H1 (cell line): ENCODE data around the gene ZMIZ1. TPM values are rescaled to one million over a fixed set of nuclear protein-coding genes. Genes with fewer than 3 reads are reported as not detected.

ENCODE experiments used
- CTCF ChIA-PET: fragments of 300-600 bp; sonication (Branson Sonifier 250); formaldehyde crosslinking; loops from one replicate; lab custom pipeline; 2021; ENCODE audit not compliant: partially characterized antibody; lab: Charles Lee
- POLR2A ChIA-PET: fragments of 300-600 bp; sonication (Branson Sonifier 250); formaldehyde crosslinking; loops from one replicate; lab custom pipeline; 2021; ENCODE audit warnings: inconsistent platforms; ENCODE audit not compliant: partially characterized antibody; lab: Charles Lee
- DNase-seq, 2 experiments: peaks; one replicate each; pipeline versions ENCODE4 v3.0.0 to v3.0.0-alpha.2; 2010 to 2022; ENCODE audit warnings: low spot score in 2 of 2, low read depth in 1 of 2, mixed read lengths in 1 of 2
- FAIRE-seq: peaks from 2 replicates; lab custom pipeline; 2011; peaks lifted over from hg19 to GRCh38; lab: Jason Lieb, UNC
- H2AFZ ChIP-seq: 2 replicates; pipeline ENCODE4 v1.8.1; 2012; ENCODE audit warnings: low read length, inconsistent platforms
- H2AK5ac ChIP-seq: 2 replicates; pipeline ENCODE4 v1.6.1; 2013; ENCODE audit warnings: low read depth, low read length
- H2BK120ac ChIP-seq: replicated peaks from 2 replicates; pipeline ENCODE3; 2013; ENCODE audit warnings: low read depth, low read length, inconsistent platforms
- H2BK12ac ChIP-seq: 2 replicates; pipeline ENCODE4 v1.6.1; 2013; ENCODE audit warnings: low read depth, low read length
- H2BK15ac ChIP-seq: 2 replicates; pipeline ENCODE4 v1.6.1; 2013; ENCODE audit warnings: low read length
- H2BK20ac ChIP-seq: 2 replicates; pipeline ENCODE4 v1.6.1; 2013; ENCODE audit warnings: low read length
- H2BK5ac ChIP-seq: 2 replicates; pipeline ENCODE4 v1.6.1; 2013; ENCODE audit warnings: low read depth, low read length
- H3K14ac ChIP-seq: 2 replicates; pipeline ENCODE4 v1.6.1; 2013; ENCODE audit warnings: inconsistent platforms; ENCODE audit not compliant: insufficient read length
- H3K18ac ChIP-seq: 2 replicates; pipeline ENCODE4 v1.6.1; 2013; ENCODE audit warnings: low read length; ENCODE audit errors: extremely low read depth
- H3K23ac ChIP-seq: 2 replicates; pipeline ENCODE4 v1.6.1; 2013; ENCODE audit warnings: inconsistent platforms; ENCODE audit not compliant: insufficient read length
- H3K23me2 ChIP-seq: 2 replicates; pipeline ENCODE4 v1.6.1; 2013; ENCODE audit warnings: low read depth, low read length
- H3K27ac ChIP-seq: 2 replicates; pipeline ENCODE4 v1.6.1; 2011; ENCODE audit warnings: low read depth, low read length, inconsistent platforms
- H3K27me3 ChIP-seq, 4 experiments: replicated peaks in 1 of 4; 1 replicate in 1 of 4; 2 replicates in 3 of 4; pipeline versions ENCODE4 v1.6.1 to v1.8.1; 2011 to 2013; ENCODE audit warnings: low read length in 3 of 4, mild to moderate bottlenecking in 3 of 4, inconsistent platforms in 2 of 4, mixed read lengths in 2 of 4, moderate library complexity in 1 of 4; ENCODE audit not compliant: control insufficient read depth in 3 of 4, insufficient read depth in 3 of 4; ENCODE audit errors: extremely low read depth in 1 of 4
- H3K36me3 ChIP-seq, 4 experiments: 2 replicates each; pipeline versions ENCODE4 v1.6.1 to v1.8.1; 2011 to 2013; ENCODE audit warnings: mild to moderate bottlenecking in 4 of 4, low read length in 3 of 4, moderate library complexity in 2 of 4, control low read depth in 1 of 4, inconsistent platforms in 1 of 4; ENCODE audit not compliant: insufficient read depth in 4 of 4, control insufficient read depth in 2 of 4
- H3K4ac ChIP-seq: replicated peaks from 2 replicates; pipeline ENCODE3; 2013; ENCODE audit warnings: low read length, low read depth, mixed read lengths, inconsistent platforms; ENCODE audit not compliant: insufficient read length
- H3K4me1 ChIP-seq, 4 experiments: replicated peaks in 1 of 4; 1 replicate in 1 of 4; 2 replicates in 3 of 4; pipeline versions ENCODE4 v1.6.1 to v1.8.1; 2011 to 2013; ENCODE audit warnings: low read length in 3 of 4, inconsistent platforms in 2 of 4, mixed read lengths in 1 of 4; ENCODE audit not compliant: insufficient read depth in 4 of 4, control insufficient read depth in 3 of 4
- H3K4me2 ChIP-seq, 2 experiments: 2 replicates each; pipeline versions ENCODE4 v1.6.1 to v1.8.1; 2011 to 2013; ENCODE audit warnings: low read depth in 2 of 2, low read length in 2 of 2, control low read depth in 1 of 2, inconsistent platforms in 1 of 2, mild to moderate bottlenecking in 1 of 2; ENCODE audit not compliant: insufficient read depth in 1 of 2
- H3K4me3 ChIP-seq, 4 experiments: fragments of 200-600, 300-600 bp in 1 of 4; sonication (generic), shearing (Covaris generic), sonication (Bioruptor Twin) in 1 of 4; 2 replicates each; pipeline versions ENCODE4 v1.5.1 to v1.8.1; 2011 to 2016; ENCODE audit warnings: low read length in 4 of 4, low read depth in 3 of 4, control low read depth in 2 of 4, inconsistent platforms in 2 of 4, mild to moderate bottlenecking in 2 of 4, mixed read lengths in 1 of 4, moderate library complexity in 1 of 4; ENCODE audit not compliant: insufficient read depth in 2 of 4; ENCODE audit errors: extremely low read depth in 1 of 4
- H3K56ac ChIP-seq: replicated peaks from 2 replicates; pipeline ENCODE3; 2013; ENCODE audit warnings: low read depth, mild to moderate bottlenecking, mixed read lengths, low read length, inconsistent platforms; ENCODE audit not compliant: insufficient read length
- H3K79me1 ChIP-seq: 2 replicates; pipeline ENCODE4 v1.6.1; 2013; ENCODE audit warnings: low read depth, low read length, control low read depth
- H3K79me2 ChIP-seq, 2 experiments: 2 replicates each; pipeline versions ENCODE4 v1.6.1 to v1.8.1; 2012 to 2013; ENCODE audit warnings: low read length in 2 of 2, mild to moderate bottlenecking in 2 of 2, inconsistent platforms in 1 of 2; ENCODE audit not compliant: insufficient read depth in 2 of 2, control insufficient read depth in 1 of 2
- H3K9ac ChIP-seq, 4 experiments: replicated peaks in 1 of 4; 1 replicate in 1 of 4; 2 replicates in 3 of 4; pipeline versions ENCODE4 v1.6.1 to v1.8.1; 2011 to 2013; ENCODE audit warnings: low read depth in 3 of 4, low read length in 3 of 4, control low read depth in 2 of 4, mild to moderate bottlenecking in 2 of 4, moderate library complexity in 2 of 4, inconsistent platforms in 1 of 4; ENCODE audit errors: extremely low read depth in 1 of 4
- H3K9me3 ChIP-seq, 2 experiments: 2 replicates each; pipeline versions ENCODE4 v1.6.1 to v1.8.1; 2012 to 2013; ENCODE audit warnings: mild to moderate bottlenecking in 2 of 2, moderate library complexity in 2 of 2, control low read depth in 1 of 2, inconsistent platforms in 1 of 2, low read depth in 1 of 2, low read length in 1 of 2, mixed read lengths in 1 of 2; ENCODE audit not compliant: insufficient read depth in 2 of 2
- H4K20me1 ChIP-seq, 2 experiments: replicated peaks in 1 of 2; 2 replicates each; pipeline versions ENCODE3 to v1.8.1; 2011 to 2013; ENCODE audit warnings: inconsistent platforms in 2 of 2, low read length in 2 of 2, mild to moderate bottlenecking in 1 of 2; ENCODE audit not compliant: insufficient read depth in 2 of 2, control insufficient read depth in 1 of 2
- H4K5ac ChIP-seq: 2 replicates; pipeline ENCODE4 v1.6.1; 2013; ENCODE audit warnings: low read length, low read depth, mixed read lengths, inconsistent platforms; ENCODE audit not compliant: insufficient read length
- H4K8ac ChIP-seq: 2 replicates; pipeline ENCODE4 v1.8.0; 2013; ENCODE audit warnings: mild to moderate bottlenecking, moderate library complexity, low read length, inconsistent platforms; ENCODE audit not compliant: insufficient read depth; ENCODE audit errors: extremely low read depth
- H4K91ac ChIP-seq: replicated peaks from 2 replicates; pipeline ENCODE3; 2013; ENCODE audit warnings: low read length, mixed read lengths, inconsistent platforms; ENCODE audit not compliant: insufficient read length
- BRCA1 ChIP-seq: IDR thresholded peaks from 2 replicates; pipeline ENCODE4 v1.6.1; 2012; ENCODE audit warnings: low read depth, low read length, improper control_type of control experiment
- CREB1 ChIP-seq: IDR thresholded peaks from 2 replicates; pipeline ENCODE4 v1.6.1; 2012; ENCODE audit warnings: inconsistent platforms
- EGR1 ChIP-seq: IDR thresholded peaks from 2 replicates; pipeline ENCODE4 v1.6.1; 2011; ENCODE audit warnings: low read depth, low read length, borderline replicate concordance
- GTF2F1 ChIP-seq: IDR thresholded peaks from 2 replicates; pipeline ENCODE4 v1.6.1; 2012; ENCODE audit warnings: low read depth, low read length, improper control_type of control experiment, borderline replicate concordance
- JUND ChIP-seq: IDR thresholded peaks from 2 replicates; pipeline ENCODE4 v1.6.1; 2011; ENCODE audit warnings: mild to moderate bottlenecking, improper control_type of control experiment, low read length
- KDM4A ChIP-seq: IDR thresholded peaks from one replicate; pipeline ENCODE4 v1.7.1; 2012; ENCODE audit warnings: low read depth, mild to moderate bottlenecking, moderate library complexity, low read length, inconsistent platforms; ENCODE audit not compliant: severe bottlenecking
- KDM5A ChIP-seq: fragments of 200-600 bp; IDR thresholded peaks from 2 replicates; pipeline ENCODE4 v1.7.1; 2012; ENCODE audit warnings: mild to moderate bottlenecking, low read length, inconsistent platforms, mixed read lengths
- PHF8 ChIP-seq: fragments of 200-600 bp; sonication (generic); conservative IDR thresholded peaks from 2 replicates; pipeline ENCODE4 v1.7.1; 2012; ENCODE audit warnings: low read depth, mild to moderate bottlenecking, inconsistent platforms, low read length, moderate library complexity
- POLR2A ChIP-seq, 2 experiments: IDR thresholded peaks; 1 replicate in 1 of 2; 2 replicates in 1 of 2; pipeline ENCODE4 v1.6.1; 2011; ENCODE audit warnings: low read depth in 2 of 2, low read length in 2 of 2, mild to moderate bottlenecking in 2 of 2; ENCODE audit errors: control extremely low read depth in 1 of 2
- RXRA ChIP-seq: IDR thresholded peaks from 2 replicates; pipeline ENCODE4 v1.6.1; 2011; ENCODE audit warnings: low read depth, mild to moderate bottlenecking, low read length, moderate library complexity; ENCODE audit not compliant: insufficient read depth
- SAP30 ChIP-seq: fragments of 300-600 bp; sonication (generic); IDR thresholded peaks from 2 replicates; pipeline ENCODE4 v1.7.1; 2012; ENCODE audit warnings: low read length, moderate library complexity, mild to moderate bottlenecking, inconsistent platforms; ENCODE audit not compliant: insufficient read depth, insufficient replicate concordance
- TAF7 ChIP-seq: optimal IDR thresholded peaks from 2 replicates; pipeline ENCODE3; 2011; ENCODE audit warnings: low read depth, mild to moderate bottlenecking, inconsistent platforms, low read length, moderate library complexity, borderline replicate concordance
- TEAD4 ChIP-seq: IDR thresholded peaks from 2 replicates; pipeline ENCODE4 v1.6.1; 2012; ENCODE audit warnings: low read depth, low read length, inconsistent platforms, mixed read lengths
- WGBS, 2 experiments: shearing (Covaris generic) in 1 of 2; methylation state at CpG; one replicate each; pipeline versions ENCODE4 v1.1.6 to v1.1.7; 2013 to 2015; ENCODE audit warnings: low lambda C conversion rate in 2 of 2, mixed read lengths in 2 of 2, inconsistent platforms in 1 of 2, low coverage in 1 of 2, missing lambda C conversion rate in 1 of 2; ENCODE audit not compliant: insufficient replicate concordance in 2 of 2, insufficient coverage in 1 of 2, insufficient read length in 1 of 2; ENCODE audit errors: extremely low coverage in 1 of 2, missing lambda C conversion rate in 1 of 2; 5-methylcytosine and 5-hydroxymethylcytosine counted together
- polyA plus RNA-seq, 7 experiments: library from polyadenylated mRNA; depleted of rRNA in 3 of 7; stranded (reverse) in 5 of 7; unstranded in 2 of 7; fragments of >200 nt in 5 of 7; fragments of 200-250 nt in 2 of 7; gene quantifications; 1 replicate in 5 of 7; 2 replicates in 1 of 7; 4 replicates in 1 of 7; pipeline versions ENCODE4 v1.2.1 to v1.2.3, GENCODE V29; 2011 to 2013; ENCODE audit warnings: missing spikeins in 2 of 7, mixed read lengths in 2 of 7
- total RNA-seq: library from RNA; stranded (reverse); fragmentation: NEBNext Ultra II Directional; extraction: Animal tissue kit (Norgen Biotek cat#: 25700); gene quantifications from 2 replicates; pipeline ENCODE4 v1.2.1, GENCODE V29; 2021
- TF ChIP-seq, protein P1 (sequence below): IDR thresholded peaks from 2 replicates; pipeline ENCODE4 v1.6.1; 2012; ENCODE audit warnings: inconsistent platforms

ZMIZ1 gene
- total and polyA plus RNA-seq, 2 of the 8 experiments (the other 6 are each of a cell fraction or from before 2014, with no cell fraction given): 8.1 to 28.0 TPM

DNA sequence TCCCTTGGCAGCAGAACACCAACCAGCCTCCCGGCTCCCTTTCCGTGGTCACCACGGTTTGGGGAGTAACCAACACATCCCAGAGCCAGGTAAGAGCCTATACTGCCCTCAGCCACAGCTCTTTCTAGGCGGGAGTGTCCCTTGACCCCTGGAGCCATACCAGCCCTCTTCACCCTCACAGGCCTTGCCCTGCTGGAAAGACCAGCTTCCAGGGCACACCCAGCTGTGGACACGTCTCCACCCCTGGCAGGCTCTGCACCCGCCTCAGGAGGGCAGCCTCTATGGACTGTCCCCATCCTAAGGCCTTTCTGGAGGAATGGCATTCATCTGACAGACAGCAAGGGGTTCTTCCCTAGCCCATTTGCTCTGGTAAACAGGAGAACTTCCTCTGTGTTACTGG, 221.0 kb downstream of the ZMIZ1 start:
- DNase-seq (no peak), FAIRE-seq (no peak)
- Histone ChIP-seq H3K4me1 (no peaks in the 10 kb centered on the region; a peak in 2 of 7 replicates), H3K23me2 (no peaks in the 10 kb centered on the region), H3K27ac (no peak overlapping the region), H3K79me1 (no peaks in the 10 kb centered on the region), H2BK20ac (no peak overlapping the region), H2BK15ac (no peak overlapping the region), H2AFZ (no peak overlapping the region), H2BK5ac (no peak overlapping the region), H4K20me1 (peaks cover 2 to 9% of the 10 kb centered on the region in 2 experiments), H3K9ac (no peak overlapping the region), H3K4me3 (no peak overlapping the region), H3K79me2 (no peaks in the 10 kb centered on the region), H3K23ac (no peak overlapping the region), H3K56ac (no peak overlapping the region), H2BK120ac (no peak overlapping the region), H3K27me3 (no peaks in the 10 kb centered on the region), H3K4me2 (no peak overlapping the region), H4K8ac (no peak overlapping the region), H2AK5ac (no peak overlapping the region), H4K91ac (no peak overlapping the region), H3K4ac (no peak overlapping the region), H2BK12ac (no peak overlapping the region), H3K9me3 (no peaks in the 10 kb centered on the region), H4K5ac (no peak overlapping the region), H3K14ac (no peak overlapping the region), H3K18ac (no peak overlapping the region), H3K36me3 (peaks cover 0 to 17% (median 4%) of the 10 kb centered on the region in 4 experiments; a peak in 5 of 8 replicates)
- 92% methylated on average over 6 of the region's 6 CpGs; no CpG with 5 or more reads in 1 of the 2 experiments for WGBS, 2 experiments
- ChIA-PET POLR2A (interaction anchor here (1.0 kb wide), 1 partner anchor 28 kb away, joined by 3 read pairs; no protein-coding TSS in a partner anchor), CTCF (interaction anchor here (1.1 to 1.6 kb wide), 3 partner anchors 20 to 819 kb away, joined by 3 read pairs; no protein-coding TSS in a partner anchor)
- TF ChIP-seq CREB1 (no peak), GTF2F1 (no peak), POLR2A (IDR thresholded peaks at IDR 0.05; ENCODE audit: control extremely low read depth in 1 of 2, low read depth in 2 of 2, low read length in 2 of 2) (no peak), KDM4A (no peak), PHF8 (no peak), BRCA1 (no peak), SAP30 (no peak), EGR1 (no peak), JUND (no peak), TAF7 (no peak), RXRA (no peak), KDM5A (no peak), TEAD4 (no peak)
- TF ChIP-seq, protein P1, sequence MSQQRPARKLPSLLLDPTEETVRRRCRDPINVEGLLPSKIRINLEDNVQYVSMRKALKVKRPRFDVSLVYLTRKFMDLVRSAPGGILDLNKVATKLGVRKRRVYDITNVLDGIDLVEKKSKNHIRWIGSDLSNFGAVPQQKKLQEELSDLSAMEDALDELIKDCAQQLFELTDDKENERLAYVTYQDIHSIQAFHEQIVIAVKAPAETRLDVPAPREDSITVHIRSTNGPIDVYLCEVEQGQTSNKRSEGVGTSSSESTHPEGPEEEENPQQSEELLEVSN: no peak
